GM18499 (cell line): Measurements from ENCODE around the gene NSUN6.
"Not testable (repeated sequence)": the region's sequence is repeated elsewhere in the genome, so short reads cannot be mapped to it uniquely, and the experiment has no call there.

Experiments
- ATAC-seq: cut with Tn5 transposase; IDR thresholded peaks from one replicate; pipeline ENCODE4 v1.9.1; 2021; ENCODE audit warnings: moderate number of reproducible peaks; ENCODE audit not compliant: insufficient read depth, unreplicated experiment

The NSUN6 gene

DNA sequence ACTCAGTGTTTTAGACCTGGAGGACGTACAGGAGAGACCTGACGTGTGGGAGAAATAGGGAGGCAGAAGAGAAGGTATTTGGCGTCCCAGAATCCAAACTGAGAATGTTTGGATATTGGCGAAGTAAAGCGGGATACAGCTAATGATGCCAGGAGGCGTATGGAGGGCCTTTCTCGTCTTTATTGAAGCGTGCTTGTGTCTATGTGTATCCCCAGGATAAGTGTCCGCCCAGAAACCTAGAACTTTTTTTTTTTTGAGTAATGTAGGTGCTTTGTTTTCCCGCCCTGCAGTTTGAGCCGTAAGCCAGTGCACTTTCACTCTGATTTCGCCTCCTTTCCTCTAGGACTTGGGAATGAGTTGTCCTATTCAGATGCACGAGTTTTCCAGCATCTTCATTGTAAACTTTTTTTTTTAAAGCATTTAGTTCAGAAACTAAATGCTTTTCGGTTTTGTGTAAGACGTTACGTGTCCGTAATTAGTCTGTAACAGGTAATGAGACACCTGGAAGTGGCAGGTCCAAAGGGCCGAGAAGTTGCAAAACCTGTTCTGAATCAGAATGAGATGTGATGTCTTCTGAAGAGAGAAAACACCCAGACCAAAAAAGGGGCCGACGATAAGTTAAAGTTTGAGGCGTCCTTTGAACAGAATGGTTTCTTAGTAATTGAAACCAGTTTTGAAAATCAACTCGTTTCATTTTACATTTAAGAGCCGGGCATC, 8.6 kb upstream of the NSUN6 start:
- ATAC-seq, result peak; percentile 13

DNA sequence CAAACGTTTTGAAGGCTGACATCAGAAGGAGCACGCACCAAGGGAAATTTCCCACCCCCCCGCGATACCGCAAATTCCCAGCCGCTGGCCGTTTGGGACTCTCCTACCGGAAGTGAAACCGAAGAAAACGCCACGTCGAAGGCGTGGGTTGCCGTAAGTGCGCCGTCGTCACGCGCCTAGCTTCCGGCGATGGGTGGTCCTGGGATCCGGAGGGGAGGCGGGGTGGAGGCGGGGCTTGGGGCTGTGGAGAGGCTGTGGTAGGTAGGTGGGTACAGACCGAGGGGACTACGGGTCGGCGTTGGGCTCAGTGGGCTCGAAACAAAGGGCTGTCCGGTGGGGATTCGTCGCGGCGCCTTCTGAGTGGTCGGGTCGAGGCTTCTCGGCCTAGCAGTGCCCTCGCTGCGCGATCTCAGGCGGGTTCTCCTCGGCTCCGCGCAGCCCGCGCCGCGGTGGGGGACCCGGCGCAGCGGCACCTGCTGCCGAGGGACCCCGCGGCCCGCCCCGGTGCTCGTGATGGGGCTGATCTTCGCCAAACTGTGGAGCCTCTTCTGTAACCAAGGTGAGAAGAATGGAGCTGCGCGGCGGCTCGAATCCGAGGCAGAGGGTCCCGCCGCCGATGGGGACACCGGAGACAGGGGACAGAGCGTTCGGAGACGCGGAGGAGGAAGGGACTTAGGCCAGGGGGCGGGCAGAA, 7.9 kb upstream of the NSUN6 start, which contains the start of gene ARL5B:
TSS of gene ARL5B (plus strand) at position 307 of the 694 bp plus-strand sequence. CDS start at position 514, 207 bp downstream.
- ATAC-seq, result peak; percentile 68

DNA sequence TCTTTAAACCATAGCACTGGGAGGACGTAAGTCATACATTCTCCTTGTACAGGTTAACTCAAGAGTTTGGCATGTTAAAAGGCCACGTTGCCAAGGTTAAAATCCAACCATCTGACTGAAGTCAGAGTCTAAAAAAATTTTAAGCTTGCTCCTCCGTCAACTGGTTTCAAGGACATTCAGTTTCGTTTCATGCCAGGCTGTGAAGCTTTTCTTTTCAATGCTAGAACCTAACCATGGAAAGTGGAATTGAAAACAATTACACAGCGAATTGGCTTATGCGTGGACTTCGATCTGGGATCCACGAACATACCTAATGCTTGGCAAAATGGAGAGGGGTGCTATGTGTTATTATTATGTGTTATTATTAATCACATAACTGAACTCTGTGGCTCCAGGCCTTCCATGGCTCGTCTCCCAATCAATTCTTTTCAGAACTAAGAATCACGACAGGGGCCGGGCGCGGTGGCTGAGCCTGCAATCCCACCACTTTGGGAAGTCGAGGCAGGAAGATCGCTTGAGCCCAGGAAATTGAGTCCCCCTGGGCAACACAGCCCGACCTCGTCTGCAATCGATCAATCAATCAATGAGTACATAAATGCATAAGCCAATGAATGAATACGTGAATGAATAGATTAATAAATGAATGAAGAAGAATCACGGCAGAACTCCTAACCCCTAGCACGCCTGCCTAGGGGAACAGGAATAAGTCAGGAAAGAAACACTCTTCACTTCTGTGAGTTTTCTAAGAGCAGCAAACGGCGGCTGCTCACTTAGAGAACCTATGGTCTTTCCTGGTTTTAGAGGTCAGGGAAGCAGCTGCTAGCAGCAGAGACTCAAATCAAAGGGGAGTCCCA, 7.1 kb upstream of the NSUN6 start:
- peak; percentile 1 for ATAC-seq

DNA sequence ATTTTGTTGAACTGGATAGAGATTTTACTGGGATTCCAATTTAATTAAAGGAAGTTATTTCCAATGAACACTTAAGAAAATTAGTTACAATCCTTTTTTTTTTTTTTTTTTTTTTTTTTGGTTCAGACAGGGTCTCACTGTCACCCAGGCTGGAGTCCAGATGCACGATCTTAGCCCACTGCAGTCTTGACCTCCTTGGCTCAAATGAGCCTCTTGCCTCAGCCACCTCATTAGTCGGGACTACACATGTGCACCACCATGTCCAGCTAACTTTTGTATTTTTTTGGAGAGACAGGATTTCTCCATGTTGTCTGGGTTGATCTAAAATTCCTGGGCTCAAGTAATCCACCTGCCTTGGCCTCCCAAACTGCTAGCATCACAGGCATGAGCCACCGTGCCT, 5.3 kb upstream of the NSUN6 start:
- no peak for ATAC-seq

DNA sequence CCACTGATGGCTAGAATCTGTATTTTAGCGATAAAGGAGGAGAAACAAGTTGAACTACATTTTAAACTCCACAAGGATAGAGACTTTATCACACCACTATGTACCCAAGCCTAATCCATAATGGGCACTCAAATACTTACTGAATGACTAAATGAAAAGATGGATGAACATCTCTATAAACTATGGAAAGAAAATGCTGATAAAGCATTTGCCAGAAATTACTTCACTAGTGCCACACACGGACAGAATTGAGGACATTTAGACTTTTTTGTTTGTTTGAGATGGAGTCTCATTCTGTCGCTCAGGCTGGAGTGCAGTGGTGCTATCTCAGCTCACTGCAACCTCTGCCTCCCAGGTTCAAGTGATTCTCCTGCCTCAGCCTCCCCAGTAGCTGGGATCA, 1.7 kb upstream of the NSUN6 start:
- no peak for ATAC-seq

DNA sequence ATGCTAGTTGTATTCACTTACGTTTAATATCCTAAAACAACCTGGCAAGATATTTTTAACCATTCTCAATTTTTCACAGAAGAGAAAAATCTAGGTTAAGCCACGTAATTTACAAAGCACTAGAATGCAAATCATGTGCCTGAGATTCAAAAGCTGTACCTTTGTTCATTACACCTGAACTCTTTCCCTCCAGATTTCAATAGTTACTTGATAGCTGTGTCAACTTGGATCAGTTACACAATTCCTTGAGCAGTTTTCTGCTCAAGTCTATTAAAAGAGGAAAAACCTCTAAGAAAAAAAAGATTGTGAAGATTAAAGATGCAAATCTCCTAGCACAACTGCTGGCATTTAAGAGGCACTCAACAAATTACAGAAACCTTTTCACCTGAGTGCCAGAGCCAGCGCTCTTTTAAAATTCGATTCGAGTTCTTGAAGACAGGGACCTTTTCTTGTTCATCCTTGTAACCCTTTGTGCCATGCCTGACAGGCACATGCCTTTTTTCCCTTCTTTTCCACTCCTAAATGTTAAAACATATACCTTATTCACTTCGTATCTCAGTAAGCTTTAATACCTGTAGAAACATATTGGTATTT, 886 bp downstream of the NSUN6 start:
- ATAC-seq, result no peak

DNA sequence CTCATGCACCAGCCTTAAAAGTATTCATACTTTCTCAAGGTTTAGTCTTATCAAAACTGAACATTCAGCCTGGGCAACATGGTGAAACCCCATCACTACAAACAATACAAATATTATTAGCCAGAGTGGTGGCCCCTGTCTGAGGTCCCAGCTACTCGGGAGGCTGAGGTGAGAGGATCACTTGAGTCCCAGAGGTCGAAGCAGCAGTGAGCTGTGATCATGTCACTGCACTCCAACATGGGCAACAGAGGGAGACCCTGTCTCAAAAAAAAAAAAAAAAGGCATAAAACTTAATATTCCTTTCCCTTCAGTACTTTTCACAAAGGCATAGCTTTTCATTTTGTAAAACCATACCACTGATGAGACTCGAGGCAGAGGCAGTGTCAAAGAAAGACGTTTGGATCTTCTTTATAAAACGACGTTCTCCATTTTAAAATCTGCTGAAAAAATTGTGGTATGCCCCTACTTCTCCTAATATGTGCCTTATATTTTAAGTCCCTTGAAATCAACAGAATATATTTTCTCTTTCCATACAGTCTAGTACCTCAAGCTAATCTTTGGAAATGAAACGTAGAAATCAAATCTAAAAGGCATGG, 1.9 kb downstream of the NSUN6 start:
- no peak for ATAC-seq

DNA sequence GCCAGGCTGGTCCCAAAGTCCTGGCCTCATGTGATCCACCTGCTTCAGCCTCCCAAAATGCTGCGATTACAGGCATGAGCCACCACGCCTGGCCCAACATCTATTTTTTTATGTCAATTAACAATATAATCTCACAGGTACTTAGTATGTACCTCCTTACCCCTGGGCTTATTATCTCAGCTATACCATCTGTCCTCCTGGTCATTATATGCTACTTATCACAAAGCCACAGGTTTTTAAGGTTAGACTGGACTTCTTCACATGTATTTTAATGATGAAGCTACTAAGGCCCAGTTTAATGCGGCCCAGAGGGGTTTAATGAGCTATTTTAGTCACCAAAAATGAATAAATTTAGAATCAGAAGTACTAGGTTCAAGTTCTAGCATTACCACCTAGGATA, 3.4 kb downstream of the NSUN6 start:
- ATAC-seq, result no peak

DNA sequence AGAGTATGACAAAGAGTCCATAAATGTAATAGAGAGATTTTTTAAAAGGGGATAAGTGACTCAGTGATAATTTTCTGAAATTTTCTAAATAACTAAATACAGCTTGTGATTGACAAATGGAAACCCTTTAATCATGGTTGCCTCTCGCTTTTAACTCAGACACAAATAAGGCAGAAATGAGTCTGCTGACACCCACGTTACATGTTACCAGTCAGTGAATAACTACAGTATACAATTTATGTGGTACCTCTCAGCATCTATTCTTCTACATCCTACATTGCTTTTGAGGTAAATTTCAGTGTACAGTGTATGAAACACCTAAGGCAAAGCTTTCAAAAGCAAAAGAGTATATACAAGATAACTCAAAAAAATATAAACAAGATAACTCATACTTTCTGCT, 4.2 kb downstream of the NSUN6 start:
- ATAC-seq, result no peak

DNA sequence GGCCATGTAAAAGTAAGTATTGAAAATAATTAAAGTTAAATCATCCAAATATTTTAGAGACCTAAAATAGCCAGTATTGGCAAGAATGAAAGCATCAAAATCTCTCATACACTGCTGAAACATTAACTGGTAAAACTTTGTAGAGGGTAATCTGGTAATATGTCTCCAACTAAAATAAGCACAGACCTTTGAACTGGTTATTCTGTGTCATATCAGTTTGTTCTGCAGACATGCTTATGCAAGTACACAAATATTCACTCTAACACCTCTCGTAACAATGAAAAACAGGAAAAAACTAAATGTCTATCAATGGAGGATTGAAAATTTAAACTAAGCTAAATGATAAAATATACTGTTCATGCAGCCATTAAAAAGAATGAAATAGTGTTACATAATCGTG, 11.7 kb downstream of the NSUN6 start:
- ATAC-seq, result not testable (repeated sequence)

DNA sequence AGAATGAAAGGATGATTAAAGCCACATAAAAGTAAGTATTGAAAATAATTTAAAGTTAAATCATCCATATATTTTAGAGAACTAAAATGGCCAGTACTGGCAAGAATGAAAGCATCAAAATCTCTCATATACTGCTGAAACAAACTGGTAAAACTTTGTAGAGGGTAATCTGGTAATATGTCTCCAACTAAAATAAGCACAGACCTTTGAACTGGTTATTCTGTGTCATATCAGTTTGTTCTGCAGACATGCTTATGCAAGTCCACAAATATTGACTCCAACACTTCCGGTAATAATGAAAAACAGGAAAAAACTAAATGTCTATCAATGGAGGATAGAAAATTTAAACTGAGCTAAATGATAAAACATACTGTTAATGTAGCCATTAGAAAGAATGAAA, 14.0 kb downstream of the NSUN6 start:
- ATAC-seq, result not testable (repeated sequence)

DNA sequence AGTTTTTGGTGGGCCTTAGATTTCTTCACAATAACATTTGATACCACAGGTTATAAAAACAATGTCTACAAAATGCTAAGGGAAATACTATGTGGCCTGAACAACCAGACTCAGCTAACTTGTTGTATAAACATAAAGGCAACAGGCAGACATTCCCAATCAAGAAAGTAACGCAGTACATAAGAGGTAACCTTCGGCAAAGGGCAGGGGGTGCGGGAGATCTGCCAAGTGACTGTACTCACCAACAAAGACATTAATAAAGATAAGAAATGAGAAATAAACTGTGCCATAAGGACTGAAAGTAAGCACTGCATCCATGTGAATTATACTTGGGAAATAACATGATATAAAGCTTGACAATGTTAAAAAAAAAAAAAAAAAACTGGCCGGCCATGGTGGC, 15.4 kb downstream of the NSUN6 start:
- no peak for ATAC-seq

DNA sequence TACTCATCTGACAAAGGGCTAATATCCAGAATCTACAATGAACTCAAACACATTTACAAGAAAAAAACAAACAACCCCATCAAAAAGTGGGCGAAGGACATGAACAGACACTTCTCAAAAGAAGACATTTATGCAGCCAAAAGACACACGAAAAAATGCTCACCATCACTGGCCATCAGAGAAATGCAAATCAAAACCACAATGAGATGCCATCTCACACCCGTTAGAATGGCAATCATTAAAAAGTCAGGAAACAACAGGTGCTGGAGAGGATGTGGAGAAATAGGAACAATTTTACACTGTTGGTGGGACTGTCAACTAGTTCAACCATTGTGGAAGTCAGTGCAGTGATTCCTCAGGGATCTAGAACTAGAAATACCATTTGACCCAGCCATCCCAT, 18.9 kb downstream of the NSUN6 start:
- ATAC-seq, result not testable (repeated sequence)

DNA sequence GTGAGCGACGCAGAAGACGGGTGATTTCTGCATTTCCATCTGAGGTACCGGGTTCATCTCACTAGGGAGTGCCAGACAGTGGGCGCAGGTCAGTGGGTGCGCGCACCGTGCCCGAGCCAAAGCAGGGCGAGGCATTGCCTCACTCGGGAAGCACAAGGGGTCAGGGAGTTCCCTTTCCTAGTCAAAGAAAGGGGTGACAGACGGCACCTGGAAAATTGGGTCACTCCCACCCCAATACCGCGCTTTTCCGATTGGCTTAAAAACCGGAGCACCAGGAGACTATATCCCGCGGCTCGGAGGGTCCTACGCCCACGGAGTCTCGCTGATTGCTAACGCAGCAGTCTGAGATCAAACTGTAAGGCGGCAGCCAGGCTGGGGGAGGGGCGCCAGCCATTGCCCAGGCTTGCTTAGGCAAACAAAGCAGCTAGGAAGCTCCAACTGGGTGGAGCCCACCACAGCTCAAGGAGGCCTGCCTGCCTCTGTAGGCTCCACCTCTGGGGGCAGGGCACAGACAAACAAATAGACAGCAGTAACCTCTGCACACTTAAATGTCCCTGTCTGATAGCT, 23.9 kb downstream of the NSUN6 start:
- ATAC-seq, result not testable (repeated sequence)

DNA sequence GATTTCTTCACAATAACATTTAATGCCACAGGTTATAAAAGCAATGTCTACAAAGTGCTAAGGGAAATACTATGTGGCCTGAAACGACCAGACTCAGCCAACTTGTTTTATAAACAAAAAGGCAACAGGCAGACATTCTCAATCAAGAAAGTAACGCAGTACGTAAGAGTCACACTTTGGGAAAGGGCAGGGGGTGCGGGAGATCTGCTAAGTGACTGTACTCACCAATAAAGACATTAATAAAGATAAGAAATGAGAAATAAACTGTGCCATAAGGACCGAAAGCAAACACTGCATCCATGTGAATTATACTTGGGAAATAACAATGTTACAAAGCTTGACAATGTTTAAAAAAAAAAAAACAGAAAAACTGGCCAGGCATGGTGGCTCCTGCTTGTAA, 25.5 kb downstream of the NSUN6 start:
- ATAC-seq, result no peak

DNA sequence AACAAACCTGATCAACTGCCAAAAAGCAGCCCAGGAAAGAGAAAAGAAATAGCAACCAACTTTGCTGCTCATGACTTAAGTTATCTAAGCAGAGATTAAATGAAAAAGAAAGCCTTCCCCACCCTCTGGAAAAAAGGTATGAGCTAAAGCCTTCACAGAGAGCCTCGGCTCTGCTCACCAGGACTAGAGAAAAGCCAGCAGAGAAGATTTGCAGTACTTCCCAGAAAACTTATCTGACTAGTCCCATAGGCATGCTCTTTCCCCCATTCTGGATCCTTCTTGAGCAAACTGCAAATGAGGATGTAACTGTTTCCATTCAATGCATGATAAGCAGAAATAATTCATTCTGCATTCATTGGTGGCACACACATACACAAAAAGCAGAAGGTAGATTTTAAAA, 27.7 kb downstream of the NSUN6 start:
- ATAC-seq, result not testable (repeated sequence)

DNA sequence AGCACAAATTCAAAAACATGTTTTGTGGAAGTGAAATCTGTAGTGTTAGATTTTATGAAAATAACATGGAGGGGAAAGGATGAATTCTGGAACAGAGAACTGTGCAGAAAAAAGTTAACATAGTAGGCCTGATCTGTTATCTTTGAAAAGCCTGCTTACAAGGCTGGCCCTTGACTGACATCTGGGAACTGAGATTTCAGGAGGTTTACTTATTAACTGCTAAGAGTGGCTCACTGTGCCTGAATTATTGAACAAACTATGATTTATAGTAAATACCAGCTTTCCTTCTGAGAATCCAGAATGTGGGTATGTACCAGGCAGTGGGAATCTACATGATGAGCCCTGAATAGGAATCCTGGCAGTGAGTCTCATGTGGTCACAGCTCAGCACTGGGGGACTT, 30.5 kb downstream of the NSUN6 start:
- ATAC-seq, result no peak

DNA sequence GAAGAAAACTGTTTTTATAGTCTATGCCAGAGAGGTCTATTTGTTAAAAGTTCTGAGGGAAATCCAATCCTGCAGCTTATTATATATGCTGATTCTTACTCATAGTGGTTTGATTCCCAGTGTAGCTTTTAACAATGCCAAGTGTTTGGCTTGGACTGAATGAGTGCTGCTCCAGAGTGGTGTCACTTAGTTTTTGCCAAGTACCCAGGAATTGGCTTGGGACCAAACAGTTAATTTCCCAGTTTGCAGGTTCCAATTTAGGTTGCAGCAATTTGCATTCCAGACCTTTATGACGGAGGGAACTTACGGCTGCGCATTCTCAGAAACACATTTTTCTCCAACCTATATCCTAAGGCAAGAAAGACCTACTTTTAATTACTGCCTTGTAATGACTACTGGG, 32.4 kb downstream of the NSUN6 start:
- ATAC-seq, result no peak

DNA sequence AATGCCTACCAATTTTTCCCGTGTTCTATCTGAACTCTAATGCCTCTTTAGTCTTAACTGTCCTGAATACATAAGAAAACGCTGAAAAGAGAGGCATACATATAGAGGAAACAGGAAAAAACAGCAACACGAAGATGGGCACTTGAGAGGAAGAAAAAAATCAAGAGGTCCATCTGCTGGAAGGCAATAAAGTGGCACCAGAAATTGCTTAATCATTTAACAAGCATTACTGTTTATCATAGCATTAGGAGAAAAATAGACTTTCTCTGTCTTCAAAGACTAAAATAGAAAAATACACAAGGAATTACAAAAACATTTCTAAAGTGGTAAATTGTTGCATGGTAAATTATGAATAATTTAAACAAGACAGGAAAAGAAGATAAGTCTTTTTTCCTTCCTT, 35.0 kb downstream of the NSUN6 start:
- ATAC-seq, result no peak

DNA sequence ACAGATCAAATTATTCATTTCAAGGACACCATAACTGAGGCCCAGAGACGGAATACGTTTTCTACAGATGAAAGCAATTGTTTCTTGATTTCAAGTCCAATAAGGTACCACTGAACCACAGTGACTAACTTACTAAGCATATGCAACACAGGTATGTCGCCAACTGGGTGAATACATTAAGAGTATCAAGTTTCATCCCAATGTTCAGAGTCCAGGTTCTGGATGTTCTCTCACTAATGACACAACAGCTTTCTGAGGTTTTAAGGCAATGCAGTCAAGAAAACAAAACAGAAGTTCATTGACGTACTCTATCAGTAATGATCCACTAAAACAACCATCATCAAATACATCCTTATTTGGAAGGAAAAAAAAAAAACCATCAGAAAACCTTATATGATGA, 35.8 kb downstream of the NSUN6 start:
- no peak for ATAC-seq
